Gastroesophageal sphincter (tissue), 4 donors: ENCODE measurements around the gene RBM24. TPM values are rescaled to one million over a fixed set of nuclear protein-coding genes. Genes with fewer than 3 reads are reported as not detected.

Experiments used
- ATAC-seq: fragments of 150-250 bp; one replicate; pipeline ENCODE4 v1.9.1; 2016; ENCODE audit warnings: mild to moderate bottlenecking, moderate library complexity
- H3K27ac ChIP-seq, 4 donors: fragments of 200-600 bp; sonication (generic) in 3 of 4; 1 replicate in 3 of 4; 2 replicates in 1 of 4; pipeline ENCODE4 v1.5.1; 2016 to 2019
- H3K27me3 ChIP-seq: fragments of 200-600 bp; sonication (generic); one replicate; pipeline ENCODE4 v1.5.1; 2019
- H3K36me3 ChIP-seq, 2 donors: fragments of 200-600 bp; sonication (generic); one replicate each; pipeline ENCODE4 v1.5.1; 2019; ENCODE audit warnings: control low read depth in 1 of 2
- H3K4me1 ChIP-seq, 3 donors: fragments of 200-600 bp; sonication (generic); 1 replicate in 2 of 3; 2 replicates in 1 of 3; pipeline ENCODE4 v1.5.1; 2016 to 2019; ENCODE audit warnings: control low read depth in 2 of 3
- H3K4me3 ChIP-seq, 2 donors: fragments of 200-600 bp; sonication (generic); one replicate each; pipeline ENCODE4 v1.5.1; 2019; ENCODE audit warnings: mild to moderate bottlenecking in 1 of 2, moderate library complexity in 1 of 2
- H3K9me3 ChIP-seq, 3 donors: fragments of 200-600 bp; sonication (generic); one replicate each; pipeline ENCODE4 v1.5.1; 2017 to 2019; ENCODE audit warnings: control low read depth in 2 of 3
- CTCF ChIP-seq, 4 experiments: fragments of 200-600 bp in 2 of 4; fragments of 450-650 bp in 2 of 4; sonication (generic) in 1 of 4; IDR thresholded peaks; one replicate each; pipeline ENCODE4 v1.5.1; 2017 to 2019; ENCODE audit warnings: antibody characterized with exemption in 4 of 4, mild to moderate bottlenecking in 2 of 4, moderate library complexity in 2 of 4
- EP300 ChIP-seq: sonication (generic); formaldehyde crosslinking; IDR thresholded peaks from one replicate; pipeline ENCODE4 v1.6.1; 2017; ENCODE audit warnings: antibody characterized with exemption, mild to moderate bottlenecking
- POLR2A ChIP-seq, 2 donors: fragments of 450-650 bp; IDR thresholded peaks; one replicate each; pipeline ENCODE4 v1.6.1; 2017; ENCODE audit warnings: antibody characterized with exemption in 2 of 2, mild to moderate bottlenecking in 2 of 2, moderate library complexity in 1 of 2
- POLR2AphosphoS5 ChIP-seq: sonication (generic); formaldehyde crosslinking; IDR thresholded peaks from one replicate; pipeline ENCODE4 v1.6.1; 2017; ENCODE audit warnings: antibody characterized with exemption
- WGBS, 2 donors: methylation state at CpG; one replicate each; pipeline ENCODE4 v1.1.5; 2018; ENCODE audit warnings: low coverage in 1 of 2; 5-methylcytosine and 5-hydroxymethylcytosine counted together
- total RNA-seq, 4 donors: library from RNA; depleted of rRNA; stranded (reverse); fragments of >200 nt; gene quantifications; one replicate each; pipeline ENCODE4 v1.1.0, GENCODE V29; 2016

Gene RBM24
- total RNA-seq, 4 donors from 2014 or later, result 4.7 to 32.0 (median 23.5) TPM

DNA sequence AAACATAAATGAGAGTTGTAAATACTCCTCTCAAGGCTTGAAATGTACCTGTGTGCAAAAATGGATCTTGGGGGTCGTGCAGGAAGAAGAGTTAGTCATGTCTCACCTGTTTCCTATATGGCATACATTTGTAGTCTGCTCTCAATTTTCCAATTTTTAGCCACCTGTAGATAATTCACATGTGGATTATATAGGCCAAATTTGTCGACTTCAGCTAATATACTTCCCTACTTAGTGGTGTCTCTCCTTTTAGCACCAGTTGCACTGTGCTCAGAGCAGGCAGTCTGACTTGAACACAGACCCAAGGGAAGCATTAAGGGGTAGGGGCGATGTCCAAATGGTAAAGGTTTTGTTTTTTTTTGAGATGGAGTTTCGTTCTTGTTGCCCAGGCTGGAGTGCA, 1.9 kb downstream of the RBM24 start:
- peaks cover 0 to 80% (median 0%) of the 10 kb centered on the region in 3 donors for H3K4me1 ChIP-seq
- TF ChIP-seq EP300 (no peak), POLR2A (IDR thresholded peaks at IDR 0.05) (no peak), CTCF (IDR thresholded peaks at IDR 0.05) (no peak), POLR2AphosphoS5 (no peak)
- H3K27me3 ChIP-seq, result no peaks in the 10 kb centered on the region
- H3K4me3 ChIP-seq, result peak overlapping the region; percentile 64 to 96
- no peaks in the 10 kb centered on the region for H3K9me3 ChIP-seq
- no peak for ATAC-seq
- 67 to 94% methylated on average over 2 to 4 of the region's 4 CpGs for WGBS, 2 donors
- no peaks in the 10 kb centered on the region for H3K36me3 ChIP-seq
- peak overlapping the region; percentile 85 to 98 (median 96) for H3K27ac ChIP-seq

GRCh38 chr6:17289630-17290061, 8.5 kb downstream of the RBM24 start:
- Histone ChIP-seq H3K27me3 (no peaks in the 10 kb centered on the region), H3K4me1 (peaks cover 0 to 68% (median 6%) of the 10 kb centered on the region in 3 donors), H3K36me3 (peaks cover 0 to 26% of the 10 kb centered on the region in 2 donors), H3K4me3 (peak overlapping the region; percentile 30), H3K9me3 (no peaks in the 10 kb centered on the region), H3K27ac (peak overlapping the region; percentile 83 to 98 (median 90))
- TF ChIP-seq EP300 (no peak), POLR2A (IDR thresholded peaks at IDR 0.05) (no peak), CTCF (IDR thresholded peaks at IDR 0.05) (no peak), POLR2AphosphoS5 (peak; percentile 64)
- ATAC-seq, result peak; percentile 91
- 30 to 66% methylated on average over 4 to 7 of the region's 13 CpGs for WGBS, 2 donors

DNA sequence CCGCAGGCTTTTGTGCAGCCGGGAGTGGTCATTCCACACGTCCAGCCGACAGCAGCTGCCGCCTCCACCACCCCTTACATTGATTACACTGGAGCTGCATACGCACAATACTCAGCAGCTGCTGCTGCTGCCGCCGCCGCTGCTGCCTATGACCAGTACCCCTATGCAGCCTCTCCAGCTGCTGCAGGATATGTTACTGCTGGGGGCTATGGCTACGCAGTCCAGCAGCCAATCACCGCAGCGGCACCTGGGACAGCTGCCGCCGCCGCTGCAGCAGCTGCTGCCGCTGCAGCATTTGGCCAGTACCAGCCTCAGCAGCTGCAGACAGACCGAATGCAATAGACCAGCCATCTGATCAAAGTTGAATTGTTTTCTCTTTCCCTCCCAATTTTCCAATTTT, 10.6 kb downstream of the RBM24 start:
- Histone ChIP-seq H3K4me1 (peaks cover 0 to 50% (median 6%) of the 10 kb centered on the region in 3 donors), H3K27ac (peak overlapping the region in 3 of 4 donors; percentile 83 to 98 (median 83)), H3K4me3 (no peak overlapping the region), H3K9me3 (no peaks in the 10 kb centered on the region), H3K27me3 (no peaks in the 10 kb centered on the region), H3K36me3 (peaks cover 0 to 26% of the 10 kb centered on the region in 2 donors)
- WGBS, 2 donors, result 68% methylated on average over 14 of the region's 17 CpGs; no CpG with 5 or more reads in 1 of the 2 donors
- no peak for TF ChIP-seq POLR2A (IDR thresholded peaks at IDR 0.05)
- TF ChIP-seq POLR2AphosphoS5, result no peak
- TF ChIP-seq EP300, result no peak
- no peak for TF ChIP-seq CTCF (IDR thresholded peaks at IDR 0.05)
- ATAC-seq, result no peak

- no peak for ATAC-seq
- no peaks in the 10 kb centered on the region for H3K9me3 ChIP-seq
- H3K4me1 ChIP-seq, result peaks cover 0 to 50% (median 6%) of the 10 kb centered on the region in 3 donors
- peaks cover 0 to 26% of the 10 kb centered on the region in 2 donors for H3K36me3 ChIP-seq
- H3K27me3 ChIP-seq, result no peaks in the 10 kb centered on the region
- peak overlapping the region in 2 of 4 donors; percentile 83 to 98 for H3K27ac ChIP-seq
- WGBS, 2 donors, result 59 to 69% methylated on average over 5 of the region's 5 CpGs
- TF ChIP-seq POLR2A (IDR thresholded peaks at IDR 0.05) (no peak), EP300 (no peak), CTCF (IDR thresholded peaks at IDR 0.05) (no peak), POLR2AphosphoS5 (no peak)
- H3K4me3 ChIP-seq, result no peak overlapping the region
Measured at GRCh38 chr6:17292600-17293133, 11.5 kb downstream of the RBM24 start.

- Histone ChIP-seq H3K4me1 (peaks cover 0 to 46% (median 6%) of the 10 kb centered on the region in 3 donors), H3K4me3 (no peak overlapping the region), H3K27ac (no peak overlapping the region), H3K27me3 (no peaks in the 10 kb centered on the region), H3K36me3 (peaks cover 0 to 26% of the 10 kb centered on the region in 2 donors), H3K9me3 (no peaks in the 10 kb centered on the region)
- WGBS, 2 donors, result 80 to 89% methylated on average over 1 of the region's 1 CpG
- ATAC-seq, result no peak
- TF ChIP-seq CTCF (IDR thresholded peaks at IDR 0.05) (no peak), EP300 (no peak), POLR2A (IDR thresholded peaks at IDR 0.05) (no peak), POLR2AphosphoS5 (no peak)
Measured at GRCh38 chr6:17293395-17293794, 12.2 kb downstream of the RBM24 start.
